Heart left ventricle (tissue), 16 donors: ENCODE results near the gene SPI1. TPM values are rescaled to one million over a fixed set of nuclear protein-coding genes. Genes with fewer than 3 reads are reported as not detected.

Experiments
- ATAC-seq, 4 donors: fragments of 200-7000 bp; cut with Tn5 transposase; one replicate each; pipeline ENCODE4 v1.9.1; 2020 to 2022; ENCODE audit warnings: moderate library complexity in 4 of 4, mild to moderate bottlenecking in 3 of 4, moderate number of reproducible peaks in 1 of 4
- DNase-seq, 5 donors: peaks; one replicate each; pipeline ENCODE4 v3.0.0-alpha.2; 2020
- H3K27ac ChIP-seq, 12 donors: fragments of 200-600 bp; sonication (generic) in 4 of 12; one replicate each; pipeline versions ENCODE4 v1.5.0 to v1.8.0; 2016 to 2022; ENCODE audit warnings: mild to moderate bottlenecking in 2 of 12
- H3K27me3 ChIP-seq, 9 donors: fragments of 200-600 bp; sonication (generic) in 2 of 9; one replicate each; pipeline versions ENCODE4 v1.5.1 to v1.8.0; 2016 to 2022; ENCODE audit warnings: mild to moderate bottlenecking in 3 of 9
- H3K36me3 ChIP-seq, 9 donors: fragments of 200-600 bp; sonication (generic) in 2 of 9; one replicate each; pipeline versions ENCODE4 v1.5.0 to v1.8.0; 2018 to 2022; ENCODE audit warnings: mild to moderate bottlenecking in 2 of 9
- H3K4me1 ChIP-seq, 12 donors: fragments of 200-600 bp; sonication (generic) in 4 of 12; one replicate each; pipeline versions ENCODE4 v1.5.0 to v1.8.0; 2016 to 2022; ENCODE audit warnings: mild to moderate bottlenecking in 3 of 12
- H3K4me3 ChIP-seq, 12 donors: fragments of 200-600 bp; sonication (generic) in 4 of 12; one replicate each; pipeline versions ENCODE4 v1.5.0 to v1.8.0; 2017 to 2022; ENCODE audit warnings: mild to moderate bottlenecking in 9 of 12, moderate library complexity in 4 of 12
- H3K9me3 ChIP-seq, 12 donors: fragments of 200-600 bp; sonication (generic) in 4 of 12; one replicate each; pipeline versions ENCODE4 v1.5.0 to v1.8.0; 2016 to 2022; ENCODE audit warnings: mild to moderate bottlenecking in 1 of 12
- CTCF ChIP-seq, 12 donors: fragments of 200-600 bp; sonication (generic) in 4 of 12; IDR thresholded peaks; one replicate each; pipeline versions ENCODE4 v1.5.0 to v1.8.0; 2018 to 2022; ENCODE audit warnings: antibody characterized with exemption in 12 of 12, mild to moderate bottlenecking in 5 of 12
- POLR2A ChIP-seq, 2 donors: fragments of 450-650 bp; IDR thresholded peaks; one replicate each; pipeline ENCODE4 v1.6.1; 2017; ENCODE audit warnings: antibody characterized with exemption in 2 of 2, mild to moderate bottlenecking in 2 of 2, moderate library complexity in 2 of 2
- WGBS, 4 donors: extraction: QIAGEN DNeasy Blood & Tissue Kit in 2 of 4; methylation state at CpG; one replicate each; pipeline versions ENCODE4 v1.1.5 to v1.1.7; 2013 to 2018; 5-methylcytosine and 5-hydroxymethylcytosine counted together
- intact Hi-C, 10 donors: fragments of 100-400 bp; cut with DNase I; formaldehyde crosslinking; loops; one replicate each; pipeline versions ENCODE4 v1.11.1 to v1.14.2; 2022
- polyA plus RNA-seq, 2 donors: library from polyadenylated mRNA; stranded (reverse); fragments of 200-250 nt; gene quantifications; one replicate each; pipeline ENCODE4 v1.2.3, GENCODE V29; 2013
- total RNA-seq, 9 donors: library from RNA; depleted of rRNA in 2 of 9; stranded (reverse); fragments of >200 nt in 2 of 9; fragmentation: NEBNext Ultra II Directional in 3 of 9; extraction: Animal tissue kit (Norgen Biotek cat#: 25700) in 3 of 9; gene quantifications; one replicate each; pipeline versions ENCODE4 v1.1.0 to v1.2.4, GENCODE V29; 2016 to 2023
- donor health status: ischemic (EF 13 %, LVEDD 7.1; RV severe dilation, severe dysfunction).
- donor health status: healthy with polysubstance abuse.
- donor health status: DM: no; HTN: yes; CAD: no.
- donor health status: DM: no; HTN: no; CAD: no.
- donor health status: ischemic (EF 25% LVEDD 6.9; RV normal size, moderate dysfunction).
- donor health status: ischemic (EF 25% LVEDD 5.7; RV mildly dilated, moderate dysfunction).
- donor health status: healthy.
- donor health status: DM: yes; HTN: yes; CAD: no.
- donor health status: ischemic (EF 35%, LVEDD 5.7; RV mildly dilated, moderate dysfunction).
- donor health status: nonischemic (EF 11% LVEDD 7.7; RV severe dilation, severe dysfunction).
- donor health status: DM: yes; HTN: yes; CAD: no.
- donor health status: PGD.
- donor health status: ischemic (EF 29% LVEDD 5.4; RV normal size, mild dysfunction).
- donor health status: nonischemic (EF 23%, LVEDD 6.1; RV moderate dilation, normal function).

The SPI1 gene
- total and polyA plus RNA-seq, 11 donors: 2.8 to 78.9 (median 8.1) TPM

GRCh38 chr11:47384498-47384897 lies 6.2 kb upstream of the SPI1 start:
- Histone ChIP-seq H3K9me3 (no peaks in the 10 kb centered on the region), H3K4me3 (no peak overlapping the region), H3K27ac (no peak overlapping the region), H3K36me3 (no peaks in the 10 kb centered on the region), H3K27me3 (no peaks in the 10 kb centered on the region), H3K4me1 (peaks cover 0 to 38% (median 0%) of the 10 kb centered on the region in 12 donors)
- 93 to 96% (median 95%) methylated on average over 4 of the region's 4 CpGs for WGBS, 4 donors
- no peak for ATAC-seq
- no peak for DNase-seq
- intact Hi-C loops: no loop called here
- TF ChIP-seq CTCF (IDR thresholded peaks at IDR 0.05) (no peak), POLR2A (IDR thresholded peaks at IDR 0.05) (no peak)

- Histone ChIP-seq H3K36me3 (no peaks in the 10 kb centered on the region), H3K4me3 (no peak overlapping the region), H3K9me3 (no peaks in the 10 kb centered on the region), H3K27me3 (no peaks in the 10 kb centered on the region), H3K27ac (peak overlapping the region in 1 of 12 donors; percentile 76), H3K4me1 (peaks cover 0 to 32% (median 0%) of the 10 kb centered on the region in 12 donors)
- intact Hi-C loops: no loop called here
- TF ChIP-seq CTCF (IDR thresholded peaks at IDR 0.05): no peak
- no peak for TF ChIP-seq POLR2A (IDR thresholded peaks at IDR 0.05)
- WGBS, 4 donors: 56 to 69% (median 58%) methylated on average over 4 of the region's 4 CpGs
- ATAC-seq (peak in 1 of 4 donors; percentile 29), DNase-seq (no peak)
Observed at GRCh38 chr11:47383071-47383470, 4.7 kb upstream of the SPI1 start.

GRCh38 chr11:47380078-47380477 lies 1.7 kb upstream of the SPI1 start:
- peaks cover 0 to 3% (median 0%) of the 10 kb centered on the region in 9 donors for H3K36me3 ChIP-seq
- H3K4me3 ChIP-seq: no peak overlapping the region
- no peaks in the 10 kb centered on the region for H3K9me3 ChIP-seq
- TF ChIP-seq POLR2A (IDR thresholded peaks at IDR 0.05) (no peak), CTCF (IDR thresholded peaks at IDR 0.05) (no peak)
- 96 to 98% (median 96%) methylated on average over 2 of the region's 2 CpGs for WGBS, 4 donors
- no peaks in the 10 kb centered on the region for H3K27me3 ChIP-seq
- no peak overlapping the region for H3K27ac ChIP-seq
- DNase-seq: no peak
- ATAC-seq: no peak
- peaks cover 0 to 24% (median 0%) of the 10 kb centered on the region in 12 donors for H3K4me1 ChIP-seq
- intact Hi-C loops: no loop called here

GRCh38 chr11:47379317-47379716 lies 970 bp upstream of the SPI1 start:
- DNase-seq (no peak), ATAC-seq (no peak)
- Histone ChIP-seq H3K27me3 (no peaks in the 10 kb centered on the region), H3K36me3 (peaks cover 0 to 3% (median 0%) of the 10 kb centered on the region in 9 donors), H3K9me3 (no peaks in the 10 kb centered on the region), H3K4me3 (no peak overlapping the region), H3K27ac (peak overlapping the region in 1 of 12 donors; percentile 96), H3K4me1 (peaks cover 0 to 28% (median 0%) of the 10 kb centered on the region in 12 donors)
- TF ChIP-seq POLR2A (IDR thresholded peaks at IDR 0.05) (no peak), CTCF (IDR thresholded peaks at IDR 0.05) (no peak)
- WGBS, 4 donors: 89 to 94% (median 90%) methylated on average over 2 of the region's 2 CpGs
- intact Hi-C loops: loop anchor here in 6 of 10 donors (5.0 to 10.0 kb wide), 4 partner anchors 73 to 475 kb away; no protein-coding TSS in a partner anchor
